Muscle layer of duodenum (tissue), 2 donors: Measurements from ENCODE around the gene DPH1.
"Not testable (repeated sequence)": the region's sequence is repeated elsewhere in the genome, so short reads cannot be mapped to it uniquely, and the experiment has no call there.

Experiments
- H3K27ac ChIP-seq: one replicate; pipeline ENCODE4 v1.7.0; 2013; ENCODE audit warnings: mild to moderate bottlenecking, low read length
- H3K27me3 ChIP-seq: one replicate; pipeline ENCODE4 v1.7.0; 2013; ENCODE audit warnings: low read depth, mild to moderate bottlenecking, control low read depth, low read length
- H3K36me3 ChIP-seq, 2 donors: one replicate each; pipeline ENCODE4 v1.7.0; 2013; ENCODE audit warnings: low read length in 2 of 2, control low read depth in 1 of 2, mild to moderate bottlenecking in 1 of 2; ENCODE audit not compliant: insufficient read depth in 2 of 2, control insufficient read depth in 1 of 2
- H3K4me1 ChIP-seq, 2 donors: one replicate each; pipeline ENCODE4 v1.7.0; 2013; ENCODE audit warnings: low read length in 2 of 2, mild to moderate bottlenecking in 2 of 2, control low read depth in 1 of 2, moderate library complexity in 1 of 2; ENCODE audit not compliant: insufficient read depth in 2 of 2, control insufficient read depth in 1 of 2
- H3K4me3 ChIP-seq, 2 donors: one replicate each; pipeline ENCODE4 v1.7.0; 2013; ENCODE audit warnings: low read length in 2 of 2, low read depth in 1 of 2, mild to moderate bottlenecking in 1 of 2
- H3K9me3 ChIP-seq, 2 donors: one replicate each; pipeline ENCODE4 v1.7.0; 2013; ENCODE audit warnings: low read length in 2 of 2, control low read depth in 1 of 2, mild to moderate bottlenecking in 1 of 2; ENCODE audit not compliant: control insufficient read depth in 1 of 2
- donor health status: healthy.

DPH1 gene

GRCh38 chr17:2011411-2012371 lies 18.3 kb upstream of the DPH1 start:
- H3K4me3 ChIP-seq, result no peak overlapping the region
- H3K4me1 ChIP-seq, result peaks cover 0 to 4% of the 10 kb centered on the region in 2 donors
- no peaks in the 10 kb centered on the region for H3K9me3 ChIP-seq
- H3K27ac ChIP-seq, result no peak overlapping the region
- no peaks in the 10 kb centered on the region for H3K36me3 ChIP-seq
- no peaks in the 10 kb centered on the region for H3K27me3 ChIP-seq

GRCh38 chr17:2012499-2012898 lies 17.5 kb upstream of the DPH1 start:
- Histone ChIP-seq H3K36me3 (no peaks in the 10 kb centered on the region), H3K9me3 (no peaks in the 10 kb centered on the region), H3K27ac (no peak overlapping the region), H3K4me3 (no peak overlapping the region), H3K4me1 (peaks cover 0 to 4% of the 10 kb centered on the region in 2 donors), H3K27me3 (peaks cover 2% of the 10 kb centered on the region)

GRCh38 chr17:2013220-2013993 lies 16.5 kb upstream of the DPH1 start:
- H3K27me3 ChIP-seq, H3K4me3 ChIP-seq, H3K4me1 ChIP-seq, H3K9me3 ChIP-seq, H3K27ac ChIP-seq, H3K36me3 ChIP-seq: not testable (repeated sequence)

- Histone ChIP-seq H3K27ac (no peak overlapping the region), H3K27me3 (peaks cover 5% of the 10 kb centered on the region), H3K4me3 (no peak overlapping the region), H3K36me3 (no peaks in the 10 kb centered on the region), H3K9me3 (no peaks in the 10 kb centered on the region), H3K4me1 (peaks cover 0 to 4% of the 10 kb centered on the region in 2 donors)
Observed at GRCh38 chr17:2013994-2014317, 16.0 kb upstream of the DPH1 start.

GRCh38 chr17:2015314-2015713 lies 14.6 kb upstream of the DPH1 start:
- H3K27ac ChIP-seq, result no peak overlapping the region
- H3K9me3 ChIP-seq, result no peaks in the 10 kb centered on the region
- no peak overlapping the region for H3K4me3 ChIP-seq
- peaks cover 5% of the 10 kb centered on the region for H3K27me3 ChIP-seq
- peaks cover 0 to 4% of the 10 kb centered on the region in 2 donors for H3K4me1 ChIP-seq
- H3K36me3 ChIP-seq, result no peaks in the 10 kb centered on the region

GRCh38 chr17:2016494-2016893 lies 13.5 kb upstream of the DPH1 start:
- Histone ChIP-seq H3K27me3 (peaks cover 5% of the 10 kb centered on the region), H3K4me1 (peaks cover 0 to 2% of the 10 kb centered on the region in 2 donors), H3K27ac (no peak overlapping the region), H3K36me3 (no peaks in the 10 kb centered on the region), H3K9me3 (no peaks in the 10 kb centered on the region), H3K4me3 (no peak overlapping the region)

GRCh38 chr17:2017274-2017941 lies 12.5 kb upstream of the DPH1 start:
- H3K4me3 ChIP-seq, result no peak overlapping the region
- H3K9me3 ChIP-seq, result no peaks in the 10 kb centered on the region
- H3K36me3 ChIP-seq, result no peaks in the 10 kb centered on the region
- no peak overlapping the region for H3K27ac ChIP-seq
- H3K4me1 ChIP-seq, result no peaks in the 10 kb centered on the region
- peaks cover 5% of the 10 kb centered on the region for H3K27me3 ChIP-seq

- H3K36me3 ChIP-seq, result no peaks in the 10 kb centered on the region
- H3K27ac ChIP-seq, result no peak overlapping the region
- H3K4me1 ChIP-seq, result peaks cover 0 to 5% of the 10 kb centered on the region in 2 donors
- peaks cover 5% of the 10 kb centered on the region for H3K27me3 ChIP-seq
- H3K4me3 ChIP-seq, result no peak overlapping the region
- no peaks in the 10 kb centered on the region for H3K9me3 ChIP-seq
Observed at GRCh38 chr17:2018716-2019510, 11.0 kb upstream of the DPH1 start.

GRCh38 chr17:2019723-2020122 lies 10.2 kb upstream of the DPH1 start:
- H3K9me3 ChIP-seq, result no peaks in the 10 kb centered on the region
- H3K4me1 ChIP-seq, result peaks cover 0 to 13% of the 10 kb centered on the region in 2 donors
- no peaks in the 10 kb centered on the region for H3K36me3 ChIP-seq
- no peak overlapping the region for H3K4me3 ChIP-seq
- H3K27me3 ChIP-seq, result peaks cover 5% of the 10 kb centered on the region
- H3K27ac ChIP-seq, result no peak overlapping the region

- H3K4me3 ChIP-seq, result no peak overlapping the region
- peaks cover 5% of the 10 kb centered on the region for H3K27me3 ChIP-seq
- H3K9me3 ChIP-seq, result no peaks in the 10 kb centered on the region
- H3K27ac ChIP-seq, result no peak overlapping the region
- H3K36me3 ChIP-seq, result no peaks in the 10 kb centered on the region
- H3K4me1 ChIP-seq, result peaks cover 0 to 23% of the 10 kb centered on the region in 2 donors
Observed at GRCh38 chr17:2020721-2021120, 9.2 kb upstream of the DPH1 start.
